ENCODE data around the gene TELO2.
A peak's percentile ranks its signal among the peaks of the same experiment; 100 is the strongest.

The TELO2 gene

GRCh38 chr16:1451702-1452392 is 41.3 kb upstream of the TELO2 start:
- H3K27ac ChIP-seq (replicated peaks; ENCODE audit: low read length) = no peak overlapping the region
- H3K36me3 ChIP-seq (replicated peaks in 1 of 2; ENCODE audit: control insufficient read depth in 2 of 2, insufficient read depth in 2 of 2, low read length in 2 of 2) = peaks cover 27 to 86% of the 10 kb centered on the region in 2 donors
- H3K23ac ChIP-seq (ENCODE audit: low read depth, low read length, poor library complexity) = no peak overlapping the region
- no peak overlapping the region for H2BK15ac ChIP-seq (ENCODE audit: low read length)
- no peak overlapping the region for H2AK5ac ChIP-seq (ENCODE audit: low read depth, low read length)
- H2AFZ ChIP-seq (ENCODE audit: low read length) = no peak overlapping the region
- H2BK5ac ChIP-seq (ENCODE audit: low read length) = no peak overlapping the region
- no peak overlapping the region for H4K8ac ChIP-seq (ENCODE audit: low read depth, low read length)
- no peak overlapping the region for H3K4me3 ChIP-seq (ENCODE audit: low read length in 2 of 2)
- DNase-seq (ENCODE audit: low spot score) = no peak
- H3K18ac ChIP-seq (ENCODE audit: low read length) = no peak overlapping the region
- no CpG with 5 or more reads among the region's 34 CpGs for WGBS, 2 donors (ENCODE audit: extremely low coverage in 2 of 2, insufficient read length in 2 of 2, insufficient replicate concordance in 1 of 2)
- no peak overlapping the region for H3K14ac ChIP-seq (ENCODE audit: low read length)
- peaks cover 5% of the 10 kb centered on the region for H3K79me1 ChIP-seq (ENCODE audit: low read depth, low read length)
- no peaks in the 10 kb centered on the region for H3K9me3 ChIP-seq (replicated peaks in 1 of 2; ENCODE audit: control insufficient read depth in 2 of 2, insufficient read depth in 1 of 2, low read depth in 1 of 2, low read length in 2 of 2)
- H3K4me2 ChIP-seq (ENCODE audit: insufficient read depth, low read length, poor library complexity, severe bottlenecking) = no peak overlapping the region
- H3K4ac ChIP-seq (ENCODE audit: low read length) = no peak overlapping the region
- no peak overlapping the region for H3K9ac ChIP-seq (ENCODE audit: low read depth, low read length, poor library complexity)
- H2BK120ac ChIP-seq (ENCODE audit: low read depth, low read length) = no peak overlapping the region
- peak overlapping the region; percentile 50 for H2BK12ac ChIP-seq (ENCODE audit: low read length)
- no peaks in the 10 kb centered on the region for H3K27me3 ChIP-seq (ENCODE audit: control insufficient read depth in 3 of 3, insufficient read depth in 3 of 3, low read depth in 1 of 3, low read length in 3 of 3)
- no peak overlapping the region for H4K91ac ChIP-seq (ENCODE audit: low read depth, low read length, poor library complexity)
- no peaks in the 10 kb centered on the region for H3K4me1 ChIP-seq (ENCODE audit: control insufficient read depth in 2 of 2, insufficient read depth in 1 of 2, low read depth in 1 of 2, low read length in 2 of 2)

DNA sequence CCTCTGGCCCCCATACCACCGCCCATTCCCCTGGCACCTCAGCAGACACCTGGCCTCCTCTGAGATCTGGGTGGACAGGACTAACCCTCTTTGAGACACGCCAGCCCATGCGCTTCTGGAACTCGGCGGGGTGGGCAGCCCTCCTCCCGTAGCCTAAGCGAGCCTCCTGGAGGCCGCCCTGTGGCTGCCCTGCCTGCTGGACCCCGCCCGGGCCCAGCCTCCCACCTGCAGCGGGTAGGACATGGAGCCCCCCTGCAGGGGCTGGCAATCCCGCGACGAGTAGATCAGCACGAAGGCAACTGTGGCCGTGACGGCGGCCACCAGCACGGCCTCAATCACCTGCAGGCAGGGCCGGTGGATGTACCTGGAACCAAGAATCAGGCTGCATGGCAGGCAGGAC is 40.6 kb upstream of the TELO2 start:
- no peak for DNase-seq (ENCODE audit: low spot score)
- H3K27me3 ChIP-seq (ENCODE audit: control insufficient read depth in 3 of 3, insufficient read depth in 3 of 3, low read depth in 1 of 3, low read length in 3 of 3) = no peaks in the 10 kb centered on the region
- no peak overlapping the region for H3K4me2 ChIP-seq (ENCODE audit: insufficient read depth, low read length, poor library complexity, severe bottlenecking)
- H3K27ac ChIP-seq (replicated peaks; ENCODE audit: low read length) = no peak overlapping the region
- H3K36me3 ChIP-seq (replicated peaks in 1 of 2; ENCODE audit: control insufficient read depth in 2 of 2, insufficient read depth in 2 of 2, low read length in 2 of 2) = peaks cover 27 to 91% of the 10 kb centered on the region in 2 donors
- H4K91ac ChIP-seq (ENCODE audit: low read depth, low read length, poor library complexity) = no peak overlapping the region
- H3K23ac ChIP-seq (ENCODE audit: low read depth, low read length, poor library complexity) = no peak overlapping the region
- peaks cover 5% of the 10 kb centered on the region for H3K79me1 ChIP-seq (ENCODE audit: low read depth, low read length)
- no peak overlapping the region for H3K9ac ChIP-seq (ENCODE audit: low read depth, low read length, poor library complexity)
- no peak overlapping the region for H4K8ac ChIP-seq (ENCODE audit: low read depth, low read length)
- H3K9me3 ChIP-seq (replicated peaks in 1 of 2; ENCODE audit: control insufficient read depth in 2 of 2, insufficient read depth in 1 of 2, low read depth in 1 of 2, low read length in 2 of 2) = no peaks in the 10 kb centered on the region
- no peak overlapping the region for H3K14ac ChIP-seq (ENCODE audit: low read length)
- no peaks in the 10 kb centered on the region for H3K4me1 ChIP-seq (ENCODE audit: control insufficient read depth in 2 of 2, insufficient read depth in 1 of 2, low read depth in 1 of 2, low read length in 2 of 2)
- H3K4ac ChIP-seq (ENCODE audit: low read length) = no peak overlapping the region
- H2BK15ac ChIP-seq (ENCODE audit: low read length) = no peak overlapping the region
- no peak overlapping the region for H2AFZ ChIP-seq (ENCODE audit: low read length)
- no CpG with 5 or more reads among the region's 20 CpGs for WGBS, 2 donors (ENCODE audit: extremely low coverage in 2 of 2, insufficient read length in 2 of 2, insufficient replicate concordance in 1 of 2)
- H3K4me3 ChIP-seq (ENCODE audit: low read length in 2 of 2) = no peak overlapping the region
- no peak overlapping the region for H2BK5ac ChIP-seq (ENCODE audit: low read length)
- no peak overlapping the region for H2BK12ac ChIP-seq (ENCODE audit: low read length)
- no peak overlapping the region for H3K18ac ChIP-seq (ENCODE audit: low read length)
- no peak overlapping the region for H2BK120ac ChIP-seq (ENCODE audit: low read depth, low read length)
- H2AK5ac ChIP-seq (ENCODE audit: low read depth, low read length) = no peak overlapping the region

DNA sequence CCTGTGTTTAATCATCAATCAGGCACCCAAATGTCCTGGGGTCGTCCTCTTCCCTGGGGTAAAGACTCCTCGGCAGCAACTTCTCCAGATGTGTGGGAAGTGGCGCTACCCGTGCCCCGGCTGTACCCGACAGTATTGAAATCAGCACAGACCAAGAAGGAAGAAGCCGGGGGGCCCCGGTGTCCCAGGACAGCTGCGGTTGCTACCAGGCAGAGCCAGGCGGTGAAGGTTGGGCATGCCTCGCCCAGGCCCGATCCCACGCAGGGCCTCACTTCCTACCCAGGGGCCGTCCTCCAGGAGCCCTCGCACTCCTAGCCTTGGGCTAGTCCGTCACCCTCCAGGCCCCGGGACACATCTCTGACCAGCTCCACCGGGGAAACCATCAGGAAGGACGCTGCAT is 39.8 kb upstream of the TELO2 start:
- Histone ChIP-seq H3K9ac (ENCODE audit: low read depth, low read length, poor library complexity) (no peak overlapping the region), H2AFZ (ENCODE audit: low read length) (no peak overlapping the region), H3K4me3 (ENCODE audit: low read length in 2 of 2) (no peak overlapping the region), H2AK5ac (ENCODE audit: low read depth, low read length) (no peak overlapping the region), H2BK15ac (ENCODE audit: low read length) (no peak overlapping the region), H3K18ac (ENCODE audit: low read length) (no peak overlapping the region), H3K4me2 (ENCODE audit: insufficient read depth, low read length, poor library complexity, severe bottlenecking) (no peak overlapping the region), H3K36me3 (replicated peaks in 1 of 2; ENCODE audit: control insufficient read depth in 2 of 2, insufficient read depth in 2 of 2, low read length in 2 of 2) (peaks cover 23 to 88% of the 10 kb centered on the region in 2 donors), H3K27me3 (ENCODE audit: control insufficient read depth in 3 of 3, insufficient read depth in 3 of 3, low read depth in 1 of 3, low read length in 3 of 3) (no peaks in the 10 kb centered on the region), H3K9me3 (replicated peaks in 1 of 2; ENCODE audit: control insufficient read depth in 2 of 2, insufficient read depth in 1 of 2, low read depth in 1 of 2, low read length in 2 of 2) (no peaks in the 10 kb centered on the region), H3K27ac (replicated peaks; ENCODE audit: low read length) (no peak overlapping the region), H3K4ac (ENCODE audit: low read length) (no peak overlapping the region), H3K14ac (ENCODE audit: low read length) (no peak overlapping the region), H4K8ac (ENCODE audit: low read depth, low read length) (no peak overlapping the region), H2BK120ac (ENCODE audit: low read depth, low read length) (no peak overlapping the region), H2BK5ac (ENCODE audit: low read length) (no peak overlapping the region), H3K23ac (ENCODE audit: low read depth, low read length, poor library complexity) (no peak overlapping the region), H4K91ac (ENCODE audit: low read depth, low read length, poor library complexity) (no peak overlapping the region), H2BK12ac (ENCODE audit: low read length) (no peak overlapping the region), H3K79me1 (ENCODE audit: low read depth, low read length) (peaks cover 2% of the 10 kb centered on the region), H3K4me1 (ENCODE audit: control insufficient read depth in 2 of 2, insufficient read depth in 1 of 2, low read depth in 1 of 2, low read length in 2 of 2) (no peaks in the 10 kb centered on the region)
- WGBS, 2 donors (ENCODE audit: extremely low coverage in 2 of 2, insufficient read length in 2 of 2, insufficient replicate concordance in 1 of 2) = no CpG with 5 or more reads among the region's 19 CpGs
- DNase-seq (ENCODE audit: low spot score) = no peak

- H4K91ac ChIP-seq (ENCODE audit: low read depth, low read length, poor library complexity) = no peak overlapping the region
- H2BK15ac ChIP-seq (ENCODE audit: low read length) = no peak overlapping the region
- no peak overlapping the region for H3K23ac ChIP-seq (ENCODE audit: low read depth, low read length, poor library complexity)
- no peak overlapping the region for H3K18ac ChIP-seq (ENCODE audit: low read length)
- WGBS, 2 donors (ENCODE audit: extremely low coverage in 2 of 2, insufficient read length in 2 of 2, insufficient replicate concordance in 1 of 2) = no CpG with 5 or more reads among the region's 17 CpGs
- no peak overlapping the region for H2BK120ac ChIP-seq (ENCODE audit: low read depth, low read length)
- no peaks in the 10 kb centered on the region for H3K4me1 ChIP-seq (ENCODE audit: control insufficient read depth in 2 of 2, insufficient read depth in 1 of 2, low read depth in 1 of 2, low read length in 2 of 2)
- H2AFZ ChIP-seq (ENCODE audit: low read length) = no peak overlapping the region
- no peaks in the 10 kb centered on the region for H3K9me3 ChIP-seq (replicated peaks in 1 of 2; ENCODE audit: control insufficient read depth in 2 of 2, insufficient read depth in 1 of 2, low read depth in 1 of 2, low read length in 2 of 2)
- peak overlapping the region; percentile 4 for H3K9ac ChIP-seq (ENCODE audit: low read depth, low read length, poor library complexity)
- H2AK5ac ChIP-seq (ENCODE audit: low read depth, low read length) = no peak overlapping the region
- no peak overlapping the region for H3K4me3 ChIP-seq (ENCODE audit: low read length in 2 of 2)
- H3K14ac ChIP-seq (ENCODE audit: low read length) = no peak overlapping the region
- H3K4ac ChIP-seq (ENCODE audit: low read length) = no peak overlapping the region
- no peaks in the 10 kb centered on the region for H3K27me3 ChIP-seq (ENCODE audit: control insufficient read depth in 3 of 3, insufficient read depth in 3 of 3, low read depth in 1 of 3, low read length in 3 of 3)
- H2BK5ac ChIP-seq (ENCODE audit: low read length) = no peak overlapping the region
- H2BK12ac ChIP-seq (ENCODE audit: low read length) = no peak overlapping the region
- H3K36me3 ChIP-seq (replicated peaks in 1 of 2; ENCODE audit: control insufficient read depth in 2 of 2, insufficient read depth in 2 of 2, low read length in 2 of 2) = peaks cover 21 to 81% of the 10 kb centered on the region in 2 donors
- DNase-seq (ENCODE audit: low spot score) = no peak
- H3K79me1 ChIP-seq (ENCODE audit: low read depth, low read length) = peaks cover 2% of the 10 kb centered on the region
- no peak overlapping the region for H3K4me2 ChIP-seq (ENCODE audit: insufficient read depth, low read length, poor library complexity, severe bottlenecking)
- H4K8ac ChIP-seq (ENCODE audit: low read depth, low read length) = no peak overlapping the region
- H3K27ac ChIP-seq (replicated peaks; ENCODE audit: low read length) = no peak overlapping the region
Observed at GRCh38 chr16:1454561-1454960, 38.6 kb upstream of the TELO2 start.
